Astrocyte of the hippocampus (primary cell): ENCODE data around the gene MMADHC.

Experiments used
- DNase-seq: peaks from one replicate; pipeline ENCODE4 v3.0.0; 2011; ENCODE audit warnings: low read depth, low spot score

MMADHC gene

GRCh38 chr2:149587220-149587949 is at the start of gene MMADHC:
MMADHC (minus strand) TSS chr2:149587775; CDS start chr2:149587097, 678 bp downstream.
- DNase-seq: peak; percentile 99

GRCh38 chr2:149634103-149634502 is 46.5 kb upstream of the MMADHC start:
- DNase-seq: no peak

- DNase-seq: no peak
Observed at GRCh38 chr2:149630445-149630844, 42.9 kb upstream of the MMADHC start.

- DNase-seq: no peak
Observed at GRCh38 chr2:149629026-149629425, 41.5 kb upstream of the MMADHC start.

- DNase-seq: no peak
Observed at GRCh38 chr2:149627111-149627801, 39.7 kb upstream of the MMADHC start.

- no peak for DNase-seq
Observed at GRCh38 chr2:149625671-149626070, 38.1 kb upstream of the MMADHC start.

- DNase-seq: no peak
Observed at GRCh38 chr2:149625271-149625670, 37.7 kb upstream of the MMADHC start.

- DNase-seq: no peak
Observed at GRCh38 chr2:149622343-149622742, 34.8 kb upstream of the MMADHC start.

- peak; percentile 21 for DNase-seq
Observed at GRCh38 chr2:149617476-149617875, 29.9 kb upstream of the MMADHC start.

- DNase-seq: peak; percentile 32
Observed at GRCh38 chr2:149616681-149617456, 29.3 kb upstream of the MMADHC start.

- no peak for DNase-seq
Observed at GRCh38 chr2:149613704-149614103, 26.1 kb upstream of the MMADHC start.

GRCh38 chr2:149612122-149612521 is 24.5 kb upstream of the MMADHC start:
- peak; percentile 80 for DNase-seq

- DNase-seq: no peak
Observed at GRCh38 chr2:149611100-149611820, 23.7 kb upstream of the MMADHC start.

- no peak for DNase-seq
Observed at GRCh38 chr2:149606251-149606811, 18.8 kb upstream of the MMADHC start.

- no peak for DNase-seq
Observed at GRCh38 chr2:149603248-149603647, 15.7 kb upstream of the MMADHC start.

- DNase-seq: peak; percentile 45
Observed at GRCh38 chr2:149601141-149601796, 13.7 kb upstream of the MMADHC start.

GRCh38 chr2:149597668-149598326 is 10.2 kb upstream of the MMADHC start:
- DNase-seq: peak; percentile 88

GRCh38 chr2:149597050-149597667 is 9.6 kb upstream of the MMADHC start:
- DNase-seq: no peak

GRCh38 chr2:149596471-149596870 is 8.9 kb upstream of the MMADHC start:
- DNase-seq: no peak
